Smooth muscle cell of the umbilical artery (primary cell): ENCODE measurements around the gene CRYGD. TPM values are rescaled to one million over a fixed set of nuclear protein-coding genes. Genes with fewer than 3 reads are reported as not detected.

Experiments
- total RNA-seq: library from RNA; depleted of rRNA; stranded (reverse); fragments of >200 nt; gene quantifications from 2 replicates; pipeline ENCODE4 v1.2.3, GENCODE V29; 2014

Gene CRYGD
- total RNA-seq, result not detected in 2 replicates

GRCh38 chr2:208124013-208124715 is at the start of gene CRYGD:
Gene CRYGD, minus strand, starts transcription at chr2:208124524. Its CDS starts 51 bp downstream, at chr2:208124473.

GRCh38 chr2:208163489-208163888 is 39.2 kb upstream of the CRYGD start, which contains the start of gene CRYGA:
Gene CRYGA, minus strand, starts transcription at chr2:208163589. Its CDS starts 33 bp downstream, at chr2:208163556.

GRCh38 chr2:208146006-208146405 is 21.7 kb upstream of the CRYGD start, which contains the start of gene CRYGB:
Gene CRYGB, minus strand, starts transcription at chr2:208146158. Its CDS starts 38 bp downstream, at chr2:208146120.

GRCh38 chr2:208129744-208130711 is 5.7 kb upstream of the CRYGD start, which contains the start of gene CRYGC:
Gene CRYGC, minus strand, starts transcription at chr2:208129828. Its CDS starts 36 bp downstream, at chr2:208129792.

Other genes with a start within 250 kb of the CRYGD start
- gene PLEKHM3, start 99.0 kb downstream of the CRYGD start, total RNA-seq, result 11.6 and 16.3 TPM in 2 replicates
- not detected in 2 replicates for gene CRYGC, start 5.3 kb upstream of the CRYGD start, total RNA-seq
- gene CRYGB, start 21.6 kb upstream of the CRYGD start, total RNA-seq, result not detected in 2 replicates
- not detected in 2 replicates for gene CRYGA, start 39.1 kb upstream of the CRYGD start, total RNA-seq
- gene C2orf80, start 65.5 kb upstream of the CRYGD start, total RNA-seq, result not detected in 2 replicates
- 228 and 311 TPM in 2 replicates for gene IDH1, start 130.5 kb upstream of the CRYGD start, total RNA-seq
- gene PIKFYVE, start 141.7 kb upstream of the CRYGD start, total RNA-seq, result 35.9 TPM in 2 replicates